ENCODE measurements around the gene ZNF343.
"Not testable (repeated sequence)": the region's sequence is repeated elsewhere in the genome, so short reads cannot be mapped to it uniquely, and the experiment has no call there.

Gene ZNF343

GRCh38 chr20:2521369-2522305 lies 12.9 kb upstream of the ZNF343 start:
- DNase-seq (ENCODE audit: low spot score): peak; percentile 71

DNA sequence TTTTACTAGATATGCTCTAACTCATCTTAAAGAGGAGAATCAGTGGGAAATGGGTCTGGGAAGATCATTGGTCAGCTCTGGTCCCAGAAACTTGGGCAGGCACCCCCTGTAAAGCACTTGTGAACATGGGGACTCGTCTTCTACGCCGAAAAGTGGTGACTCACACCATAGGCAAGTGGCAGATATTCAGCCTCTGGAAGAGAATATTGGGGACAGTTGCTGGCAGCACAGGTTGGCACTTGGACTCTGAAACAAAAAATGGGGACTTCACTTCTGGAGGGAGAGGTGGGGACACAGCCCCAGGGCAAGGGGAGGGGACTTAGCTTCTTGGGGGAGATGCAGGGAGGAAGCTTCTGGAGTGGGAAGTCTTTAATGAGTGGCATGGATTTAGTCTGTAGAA lies 11.9 kb upstream of the ZNF343 start:
- DNase-seq (ENCODE audit: low spot score): no peak

- DNase-seq (ENCODE audit: low spot score): no peak
Observed at GRCh38 chr20:2519115-2519809, 10.5 kb upstream of the ZNF343 start.

GRCh38 chr20:2518558-2518957 lies 9.8 kb upstream of the ZNF343 start:
- DNase-seq (ENCODE audit: low spot score): no peak

- no peak for DNase-seq (ENCODE audit: low spot score)
Observed at GRCh38 chr20:2518096-2518495, 9.4 kb upstream of the ZNF343 start.

DNA sequence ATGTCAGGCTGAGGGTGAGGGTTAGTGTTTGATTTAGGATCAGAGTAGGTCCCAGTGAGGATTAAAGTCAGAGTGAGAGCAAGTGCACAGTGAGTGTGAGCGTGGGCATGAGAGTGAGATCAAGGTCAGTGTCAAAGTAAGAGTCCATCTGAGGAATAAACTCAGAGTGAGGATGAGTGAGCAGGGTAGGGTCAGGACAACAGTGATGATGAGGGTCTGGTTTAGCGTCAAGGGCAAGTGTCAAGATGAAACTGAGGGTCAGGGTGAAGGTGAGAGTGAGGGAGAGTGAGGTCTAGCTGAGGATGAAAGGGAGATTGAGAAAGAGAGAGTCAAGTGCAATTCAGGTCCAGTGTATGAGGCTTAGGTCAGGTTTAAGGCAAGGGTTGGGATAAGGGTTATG lies 7.7 kb upstream of the ZNF343 start:
- no peak for DNase-seq (ENCODE audit: low spot score)

- DNase-seq (ENCODE audit: low spot score): no peak
Observed at GRCh38 chr20:2515203-2515602, 6.5 kb upstream of the ZNF343 start.

GRCh38 chr20:2509794-2510193 lies 1.1 kb upstream of the ZNF343 start:
- DNase-seq (ENCODE audit: low spot score): no peak

GRCh38 chr20:2509468-2509781 lies 710 bp upstream of the ZNF343 start:
- no peak for DNase-seq (ENCODE audit: low spot score)

DNA sequence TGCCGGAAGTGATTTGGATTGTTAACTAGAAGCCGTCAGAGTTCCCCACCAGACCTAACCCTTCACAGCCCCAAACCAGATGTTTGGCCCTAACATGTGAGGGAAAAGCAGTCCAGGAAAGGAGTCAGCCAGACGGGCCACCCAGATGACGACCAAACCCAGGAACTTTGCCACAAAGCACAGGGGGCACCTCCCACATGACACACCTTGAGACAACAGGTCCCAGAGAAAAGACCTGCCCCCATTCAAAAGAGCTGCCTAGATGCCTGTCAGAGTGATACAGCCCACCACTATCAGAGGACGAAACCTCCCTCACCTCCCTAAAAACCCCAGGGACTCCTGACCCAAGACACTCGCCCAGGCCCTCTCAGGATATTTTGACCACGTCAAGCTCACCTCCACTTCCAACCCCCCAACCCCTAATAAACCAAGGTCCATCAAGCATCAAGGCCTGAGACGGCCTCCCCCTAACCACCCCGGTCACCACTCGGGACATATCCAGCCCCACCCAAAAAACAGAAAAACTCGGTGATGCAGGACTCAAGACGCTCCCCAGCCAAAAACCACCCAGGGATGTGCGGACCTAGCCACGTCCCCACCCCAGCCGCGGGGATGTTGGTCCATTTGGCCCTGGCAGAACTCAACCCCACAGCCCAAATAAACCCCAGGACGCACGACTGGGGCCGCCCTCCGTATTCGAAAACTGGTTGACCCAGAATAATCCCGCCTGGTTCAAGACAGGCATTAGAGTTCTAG lies 662 bp downstream of the ZNF343 start:
- peak; percentile 42 for DNase-seq (ENCODE audit: low spot score)

DNA sequence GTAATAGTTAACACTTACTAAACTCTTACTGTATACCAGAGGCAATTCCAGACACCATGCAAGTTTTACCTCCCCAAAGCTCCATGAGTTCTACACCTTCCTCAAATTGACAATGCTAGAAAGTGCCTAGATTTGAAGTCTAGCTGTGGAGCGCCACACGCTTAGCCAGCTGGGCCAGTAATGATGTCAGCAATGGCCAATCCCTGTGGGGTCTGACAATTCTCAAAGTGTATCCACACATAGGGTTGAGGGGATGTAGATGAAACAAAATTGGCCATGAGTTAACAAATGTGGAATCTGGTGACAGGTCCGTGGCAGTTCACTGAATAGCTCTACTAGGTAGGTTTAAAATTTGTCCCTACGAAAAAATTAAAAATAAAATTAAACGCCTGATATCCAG lies 1.3 kb downstream of the ZNF343 start:
- no peak for DNase-seq (ENCODE audit: low spot score)

DNA sequence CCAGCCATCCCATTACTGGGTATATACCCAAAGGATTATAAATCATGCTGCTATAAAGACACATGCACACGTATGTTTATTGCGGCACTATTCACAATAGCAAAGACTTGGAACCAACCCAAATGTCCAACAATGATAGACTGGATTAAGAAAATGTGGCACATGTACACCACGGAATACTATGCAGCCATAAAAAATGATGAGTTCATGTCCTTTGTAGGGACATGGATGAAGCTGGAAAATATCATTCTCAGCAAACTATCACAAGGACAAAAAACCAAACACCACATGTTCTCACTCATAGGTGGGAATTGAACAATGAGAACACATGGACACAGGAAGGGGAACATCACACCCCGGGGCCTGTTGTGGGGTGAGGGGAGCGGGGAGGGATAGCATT lies 2.3 kb downstream of the ZNF343 start:
- not testable (repeated sequence) for DNase-seq (ENCODE audit: low spot score)

DNA sequence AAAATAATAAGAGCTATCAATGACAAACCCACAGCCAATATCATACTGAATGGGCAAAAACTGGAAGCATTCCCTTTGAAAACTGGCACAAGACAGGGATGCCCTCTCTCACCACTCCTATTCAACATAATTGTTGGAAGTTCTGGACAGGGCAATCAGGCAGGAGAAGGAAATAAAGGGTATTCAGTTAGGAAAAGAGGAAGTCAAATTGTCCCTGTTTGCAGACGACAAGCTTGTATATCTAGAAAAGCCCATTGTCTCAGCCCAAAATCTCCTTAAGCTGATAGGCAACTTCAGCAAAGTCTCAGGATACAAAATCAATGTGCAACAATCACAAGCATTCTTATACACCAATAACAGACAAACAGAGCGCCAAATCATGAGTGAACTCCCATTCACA lies 3.9 kb downstream of the ZNF343 start:
- DNase-seq (ENCODE audit: low spot score): not testable (repeated sequence)

- DNase-seq (ENCODE audit: low spot score): not testable (repeated sequence)
Observed at GRCh38 chr20:2502808-2503384, 5.8 kb downstream of the ZNF343 start.

- no peak for DNase-seq (ENCODE audit: low spot score)
Observed at GRCh38 chr20:2485661-2486060, 23.1 kb downstream of the ZNF343 start.

GRCh38 chr20:2485080-2485479 lies 23.6 kb downstream of the ZNF343 start:
- no peak for DNase-seq (ENCODE audit: low spot score)

GRCh38 chr20:2483504-2483903 lies 25.2 kb downstream of the ZNF343 start:
- DNase-seq (ENCODE audit: low spot score): no peak

DNA sequence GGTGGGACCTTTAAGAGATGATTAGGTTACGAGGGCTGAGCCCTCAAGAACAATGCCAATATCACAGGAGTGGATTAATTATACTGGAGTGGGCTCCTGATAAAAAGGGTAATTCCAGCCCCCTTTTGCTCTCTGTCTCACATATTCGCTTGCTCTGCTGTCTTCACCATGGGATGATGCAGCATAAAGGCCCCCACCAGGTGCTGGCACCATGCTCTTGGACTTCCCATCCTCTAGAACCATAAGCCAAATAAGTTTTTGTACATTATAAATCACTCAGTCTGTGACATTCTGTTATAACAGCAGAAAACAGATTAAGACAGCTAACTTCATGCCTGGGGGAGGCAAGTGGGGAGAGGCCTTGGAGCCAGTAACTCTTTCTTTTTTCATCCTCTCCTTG lies 28.3 kb downstream of the ZNF343 start:
- DNase-seq (ENCODE audit: low spot score): no peak

DNA sequence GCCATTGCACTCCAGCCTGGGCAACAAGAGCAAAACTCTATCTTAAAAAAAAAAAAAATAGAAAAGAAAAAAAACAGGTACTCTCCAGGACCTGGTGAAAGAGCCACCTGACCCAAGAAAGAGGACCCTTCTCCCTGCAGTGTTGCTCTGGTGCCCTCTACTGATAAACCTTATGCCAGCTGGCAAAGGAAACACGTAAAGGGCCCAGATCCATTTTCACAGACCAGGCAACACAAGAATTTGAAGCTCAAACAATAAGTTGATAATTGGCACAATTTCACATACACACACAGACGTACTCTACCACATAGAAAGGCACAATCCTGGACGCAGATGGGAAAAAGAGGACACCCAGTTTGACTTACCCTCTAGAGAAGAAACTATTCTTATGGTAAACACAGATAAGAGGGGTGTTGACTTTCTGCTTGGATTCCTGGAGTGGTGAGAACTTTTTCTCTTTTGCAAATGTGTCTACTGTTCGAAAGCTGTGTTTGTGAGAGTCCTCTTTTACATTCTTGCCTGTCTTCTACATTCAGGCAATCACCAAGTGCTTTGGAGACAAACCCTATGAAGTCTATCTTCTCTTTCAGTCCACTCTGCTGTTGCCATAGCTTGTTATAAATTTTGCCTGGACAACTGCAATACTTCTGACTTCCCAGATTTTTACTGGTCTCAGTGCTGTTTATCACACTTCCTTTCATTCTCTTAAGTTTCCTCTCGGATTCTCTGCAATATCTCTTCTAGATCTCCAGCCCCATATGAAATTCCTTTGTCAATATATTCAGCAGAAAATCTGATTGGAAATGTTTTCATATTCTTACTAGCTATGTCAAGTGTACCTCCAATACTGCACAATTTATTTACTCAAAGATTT lies 31.7 kb downstream of the ZNF343 start:
- DNase-seq (ENCODE audit: low spot score): no peak

GRCh38 chr20:2475850-2476741 lies 32.6 kb downstream of the ZNF343 start:
- no peak for DNase-seq (ENCODE audit: low spot score)

All from D341Med (cell line).